Measurements from ENCODE around the gene DPP6. TPM values are rescaled to one million over a fixed set of nuclear protein-coding genes. Genes with fewer than 3 reads are reported as not detected.

DPP6 gene
- total RNA-seq, 2 experiments from 2014 or later = not detected

DNA sequence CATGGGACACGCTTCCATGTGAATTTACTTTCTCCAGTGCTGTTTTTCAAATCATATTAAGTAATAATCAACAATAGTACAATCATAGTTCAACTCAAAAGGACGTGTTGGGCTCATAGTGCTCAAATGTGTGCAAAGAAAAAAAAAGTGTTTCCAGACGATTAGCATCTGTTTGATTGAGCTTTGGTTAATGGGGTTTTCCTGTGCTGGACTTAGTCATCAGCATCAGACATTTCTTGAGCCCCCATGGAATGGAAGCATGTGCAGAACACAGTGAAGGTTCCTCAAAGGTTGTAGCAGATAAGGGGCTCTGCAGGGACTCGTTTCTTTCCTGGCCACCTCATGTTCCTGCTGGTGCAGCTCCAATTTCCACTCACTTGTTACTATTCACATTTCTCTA, 716.8 kb downstream of the DPP6 start:
- Mint-ChIP-seq H3K36me3 (ENCODE audit: low read depth) (no peaks in the 10 kb centered on the region), H3K9me3 (ENCODE audit: low read depth) (no peaks in the 10 kb centered on the region), H3K27me3 (no peaks in the 10 kb centered on the region), H3K27ac (no peak overlapping the region), H3K4me1 (no peaks in the 10 kb centered on the region), H3K4me3 (no peak overlapping the region)
- CTCF ChIA-PET = no interaction called here
- intact Hi-C loops (cut with DNase I, micrococcal nuclease) = no loop called here
- POLR2A ChIA-PET = no interaction called here
- DNase-seq (no peak), ATAC-seq (no peak)

DNA sequence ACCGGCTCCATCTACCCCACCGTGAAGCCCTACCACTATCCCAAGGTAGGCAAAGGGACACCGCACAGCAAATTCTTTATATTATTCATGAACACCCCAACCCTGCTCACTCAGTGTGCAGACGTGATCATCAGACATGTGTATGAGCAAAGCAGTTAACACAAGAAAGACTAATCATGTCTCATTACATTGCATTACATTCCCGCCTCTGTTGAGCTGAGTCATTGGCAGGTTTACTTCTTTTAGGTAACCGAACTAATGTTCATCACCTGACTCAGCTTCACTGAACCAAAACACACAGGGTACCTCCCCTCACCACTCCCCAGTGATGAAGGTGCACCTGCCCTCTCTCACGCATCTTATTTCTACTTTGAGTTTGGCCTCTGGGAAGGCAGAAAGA, 717.3 kb downstream of the DPP6 start:
- H3K4me1 Mint-ChIP-seq = no peaks in the 10 kb centered on the region
- no peaks in the 10 kb centered on the region for H3K9me3 Mint-ChIP-seq (ENCODE audit: low read depth)
- no peak overlapping the region for H3K4me3 Mint-ChIP-seq
- no peaks in the 10 kb centered on the region for H3K36me3 Mint-ChIP-seq (ENCODE audit: low read depth)
- ChIA-PET POLR2A (no interaction called here), CTCF (no interaction called here)
- intact Hi-C loops (cut with DNase I, micrococcal nuclease) = no loop called here
- no peak for DNase-seq
- H3K27ac Mint-ChIP-seq = no peak overlapping the region
- no peaks in the 10 kb centered on the region for H3K27me3 Mint-ChIP-seq
- no peak for ATAC-seq

GRCh38 chr7:154770361-154770760, 718.2 kb downstream of the DPP6 start:
- no peak overlapping the region for H3K4me3 Mint-ChIP-seq
- no peaks in the 10 kb centered on the region for H3K4me1 Mint-ChIP-seq
- CTCF ChIA-PET = no interaction called here
- H3K27ac Mint-ChIP-seq = no peak overlapping the region
- DNase-seq (no peak), ATAC-seq (no peak)
- H3K9me3 Mint-ChIP-seq (ENCODE audit: low read depth) = no peaks in the 10 kb centered on the region
- intact Hi-C loops (cut with DNase I, micrococcal nuclease) = no loop called here
- no peaks in the 10 kb centered on the region for H3K27me3 Mint-ChIP-seq
- POLR2A ChIA-PET = no interaction called here
- no peaks in the 10 kb centered on the region for H3K36me3 Mint-ChIP-seq (ENCODE audit: low read depth)

GRCh38 chr7:154770962-154771361, 718.8 kb downstream of the DPP6 start:
- DNase-seq (no peak), ATAC-seq (no peak)
- no peaks in the 10 kb centered on the region for H3K9me3 Mint-ChIP-seq (ENCODE audit: low read depth)
- ChIA-PET POLR2A (no interaction called here), CTCF (no interaction called here)
- H3K27me3 Mint-ChIP-seq = no peaks in the 10 kb centered on the region
- H3K27ac Mint-ChIP-seq = no peak overlapping the region
- no peaks in the 10 kb centered on the region for H3K4me1 Mint-ChIP-seq
- H3K36me3 Mint-ChIP-seq (ENCODE audit: low read depth) = no peaks in the 10 kb centered on the region
- intact Hi-C loops (cut with DNase I, micrococcal nuclease) = no loop called here
- H3K4me3 Mint-ChIP-seq = no peak overlapping the region

DNA sequence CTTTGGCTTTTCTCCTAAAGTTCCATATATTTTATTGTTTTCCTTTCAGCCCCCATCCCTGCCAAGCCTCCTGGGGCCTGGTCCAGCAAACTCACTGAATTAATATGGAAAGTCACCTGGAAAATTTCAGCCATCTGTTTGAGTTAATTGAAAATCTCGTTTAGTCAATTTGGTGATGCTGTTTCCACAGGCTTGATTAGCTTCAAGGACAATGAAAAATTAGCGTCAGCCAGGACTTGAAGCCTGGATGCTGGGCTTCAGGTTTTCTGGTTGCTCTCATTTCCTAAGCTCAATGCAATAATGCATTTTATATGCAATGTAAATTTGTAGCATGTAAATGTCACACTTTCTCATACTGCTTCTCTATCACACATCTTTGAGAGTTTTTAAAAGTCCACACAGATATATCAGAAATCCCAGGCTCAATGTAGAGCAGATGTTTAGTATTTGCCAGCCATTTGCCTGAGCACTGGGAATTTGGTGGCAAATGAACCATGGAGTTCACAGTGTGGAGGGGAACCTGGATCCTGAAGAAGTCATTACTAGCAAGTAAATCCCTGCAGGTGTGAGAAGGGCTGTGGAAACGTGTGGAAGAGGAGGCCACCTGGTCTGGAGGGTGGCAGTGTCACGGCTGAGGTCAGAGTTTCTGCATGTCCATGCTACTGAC, 722.2 kb downstream of the DPP6 start:
- ATAC-seq (no peak), DNase-seq (no peak)
- Mint-ChIP-seq H3K27ac (no peak overlapping the region), H3K27me3 (no peaks in the 10 kb centered on the region), H3K4me3 (no peak overlapping the region), H3K36me3 (ENCODE audit: low read depth) (no peaks in the 10 kb centered on the region), H3K4me1 (peaks cover 2% of the 10 kb centered on the region), H3K9me3 (ENCODE audit: low read depth) (peaks cover 3% of the 10 kb centered on the region)
- ChIA-PET CTCF (interaction anchor here (0.6 kb wide), 3 partner anchors 19 to 1626 kb away, joined by 3 to 5 read pairs (median 4); no protein-coding TSS in a partner anchor), POLR2A (no interaction called here)
- intact Hi-C loops (cut with DNase I, micrococcal nuclease) = no loop called here

GRCh38 chr7:154775681-154776080, 723.5 kb downstream of the DPP6 start:
- no peak for ATAC-seq
- ChIA-PET CTCF (no interaction called here), POLR2A (no interaction called here)
- intact Hi-C loops (cut with DNase I, micrococcal nuclease) = no loop called here
- Mint-ChIP-seq H3K4me3 (no peak overlapping the region), H3K36me3 (ENCODE audit: low read depth) (no peaks in the 10 kb centered on the region), H3K9me3 (ENCODE audit: low read depth) (peaks cover 5% of the 10 kb centered on the region), H3K27ac (no peak overlapping the region), H3K27me3 (no peaks in the 10 kb centered on the region), H3K4me1 (peaks cover 2% of the 10 kb centered on the region)
- no peak for DNase-seq

- Mint-ChIP-seq H3K4me1 (peaks cover 2% of the 10 kb centered on the region), H3K9me3 (ENCODE audit: low read depth) (peaks cover 5% of the 10 kb centered on the region), H3K36me3 (ENCODE audit: low read depth) (no peaks in the 10 kb centered on the region), H3K27ac (no peak overlapping the region), H3K4me3 (no peak overlapping the region), H3K27me3 (no peaks in the 10 kb centered on the region)
- CTCF ChIA-PET = interaction anchor here (0.6 kb wide), 1 partner anchor 1331 kb away, joined by 3 read pairs; no protein-coding TSS in a partner anchor
- POLR2A ChIA-PET = no interaction called here
- ATAC-seq (no peak), DNase-seq (no peak)
- intact Hi-C loops (cut with DNase I, micrococcal nuclease) = no loop called here
Observed at GRCh38 chr7:154776350-154776749, 724.2 kb downstream of the DPP6 start.

GRCh38 chr7:154777023-154777422, 724.8 kb downstream of the DPP6 start:
- POLR2A ChIA-PET = no interaction called here
- Mint-ChIP-seq H3K27ac (no peak overlapping the region), H3K4me3 (no peak overlapping the region), H3K27me3 (no peaks in the 10 kb centered on the region), H3K36me3 (ENCODE audit: low read depth) (no peaks in the 10 kb centered on the region), H3K4me1 (peaks cover 2% of the 10 kb centered on the region), H3K9me3 (ENCODE audit: low read depth) (peaks cover 5% of the 10 kb centered on the region)
- DNase-seq (no peak), ATAC-seq (no peak)
- intact Hi-C loops (cut with DNase I, micrococcal nuclease) = no loop called here
- CTCF ChIA-PET = interaction anchor here (0.6 to 0.9 kb wide), 2 partner anchors 35 to 1330 kb away, joined by 3 to 4 read pairs; no protein-coding TSS in a partner anchor

DNA sequence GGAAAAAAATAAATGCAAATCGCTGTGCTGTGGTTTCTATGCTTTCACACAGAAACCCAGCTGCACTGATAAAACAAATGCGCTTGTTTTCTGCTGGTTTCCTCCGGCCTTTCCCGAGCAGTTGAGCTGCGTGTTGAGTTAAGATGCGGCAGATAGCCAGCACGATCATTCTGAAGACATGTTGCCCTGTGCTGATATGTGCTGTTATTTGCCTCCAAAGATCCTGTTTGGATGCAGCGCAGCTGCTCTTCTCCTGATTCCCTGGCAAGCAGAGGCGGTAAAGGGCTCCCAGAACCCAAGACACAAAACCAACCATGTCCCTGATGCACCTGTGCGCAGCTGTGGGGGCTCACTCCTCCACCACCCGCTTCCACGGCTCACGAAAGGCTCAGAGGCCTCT, 725.3 kb downstream of the DPP6 start:
- CTCF ChIA-PET = interaction anchor here (0.9 kb wide), 1 partner anchor 35 kb away, joined by 4 read pairs; no protein-coding TSS in a partner anchor
- intact Hi-C loops (cut with DNase I, micrococcal nuclease) = no loop called here
- no peak overlapping the region for H3K4me3 Mint-ChIP-seq

DNA sequence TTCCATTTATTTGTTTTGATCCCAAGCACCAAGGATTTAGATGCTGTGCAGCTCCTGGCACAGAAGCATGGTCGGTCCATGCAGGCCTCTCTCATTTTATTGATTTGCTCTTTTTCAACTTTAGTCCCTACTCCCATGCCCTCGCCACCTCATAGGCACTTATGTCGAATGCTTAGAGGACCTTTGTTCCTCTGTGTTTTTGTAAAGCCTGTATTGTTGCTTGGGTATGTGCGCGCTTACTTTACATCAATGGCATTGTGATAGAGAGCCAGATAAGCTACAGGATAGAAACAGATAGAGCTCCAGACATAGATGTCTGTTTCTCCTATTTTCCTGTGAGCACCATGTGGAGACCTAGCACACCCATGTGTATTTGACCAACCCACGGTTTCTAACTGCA, 725.7 kb downstream of the DPP6 start:
- CTCF ChIA-PET = interaction anchor here (0.9 kb wide), 1 partner anchor 35 kb away, joined by 4 read pairs; no protein-coding TSS in a partner anchor
- H3K36me3 Mint-ChIP-seq (ENCODE audit: low read depth) = no peaks in the 10 kb centered on the region
- peaks cover 2% of the 10 kb centered on the region for H3K4me1 Mint-ChIP-seq
- H3K27me3 Mint-ChIP-seq = no peaks in the 10 kb centered on the region
- intact Hi-C loops (cut with DNase I, micrococcal nuclease) = no loop called here
- no peak overlapping the region for H3K27ac Mint-ChIP-seq
- POLR2A ChIA-PET = no interaction called here
- no peak for DNase-seq
- H3K4me3 Mint-ChIP-seq = no peak overlapping the region
- H3K9me3 Mint-ChIP-seq (ENCODE audit: low read depth) = peaks cover 5% of the 10 kb centered on the region
- no peak for ATAC-seq

More for the DNA sequence above, 725.3 kb downstream of the DPP6 start:
- no peak overlapping the region for H3K27ac Mint-ChIP-seq
- H3K27me3 Mint-ChIP-seq = no peaks in the 10 kb centered on the region
- H3K4me1 Mint-ChIP-seq = peaks cover 2% of the 10 kb centered on the region
- ATAC-seq (no peak), DNase-seq (no peak)
- H3K36me3 Mint-ChIP-seq (ENCODE audit: low read depth) = no peaks in the 10 kb centered on the region
- H3K9me3 Mint-ChIP-seq (ENCODE audit: low read depth) = peaks cover 5% of the 10 kb centered on the region
- POLR2A ChIA-PET = no interaction called here

DNA sequence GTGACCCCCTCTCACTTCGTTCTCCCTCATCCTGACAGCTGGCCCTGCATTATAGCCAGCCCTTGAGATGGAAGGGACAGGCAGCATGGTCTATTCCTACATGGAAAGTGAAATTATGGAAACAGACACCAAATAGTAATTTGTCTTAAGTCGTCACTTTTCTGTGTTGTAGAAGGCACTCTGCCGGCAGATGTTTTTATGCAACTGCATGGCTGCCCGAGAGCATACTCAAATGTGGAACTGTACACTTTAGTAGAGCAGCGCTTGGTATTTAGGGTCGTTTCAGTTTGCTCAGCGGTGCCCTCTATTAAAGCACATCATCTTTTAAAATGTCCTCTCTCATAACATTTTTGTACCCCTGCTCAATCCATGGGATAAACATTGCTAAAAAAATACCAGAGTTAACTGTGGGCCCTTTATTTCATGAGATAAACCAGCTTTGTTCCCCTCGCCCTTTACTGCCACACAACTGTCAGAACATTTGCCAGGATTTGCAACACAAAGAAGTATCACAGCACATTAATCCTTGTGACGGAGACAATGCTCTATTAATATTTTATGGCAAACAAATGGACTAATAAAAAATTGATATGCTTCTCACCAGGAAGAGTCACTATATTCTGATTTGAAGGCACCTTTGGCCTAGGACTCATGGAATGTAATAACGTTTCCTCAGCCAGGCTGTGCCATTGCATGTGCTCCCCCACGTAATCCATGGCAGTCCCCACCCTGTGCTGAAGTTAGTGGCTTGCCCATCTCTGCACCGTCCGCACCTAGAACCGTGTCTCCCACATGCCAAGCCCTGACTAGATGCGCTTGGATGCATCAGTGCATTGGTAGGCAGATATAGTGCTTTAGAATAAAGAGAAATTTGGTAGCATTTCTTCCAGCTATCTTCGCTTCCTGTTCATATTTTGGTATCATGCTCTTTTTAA, 729.4 kb downstream of the DPP6 start:
- Mint-ChIP-seq H3K9me3 (ENCODE audit: low read depth) (peaks cover 6% of the 10 kb centered on the region), H3K4me3 (no peak overlapping the region), H3K27ac (no peak overlapping the region), H3K27me3 (no peaks in the 10 kb centered on the region), H3K4me1 (peaks cover 2% of the 10 kb centered on the region), H3K36me3 (ENCODE audit: low read depth) (no peaks in the 10 kb centered on the region)
- DNase-seq (no peak), ATAC-seq (no peak)
- CTCF ChIA-PET = no interaction called here
- intact Hi-C loops (cut with DNase I, micrococcal nuclease) = no loop called here
- POLR2A ChIA-PET = no interaction called here
